ENCODE data around the gene SGCA. TPM values are rescaled to one million over a fixed set of nuclear protein-coding genes. Genes with fewer than 3 reads are reported as not detected.

The SGCA gene
- total RNA-seq, 2 donors from 2014 or later, result 0.89 to 5.5 TPM

GRCh38 chr17:50133028-50133768 lies 32.6 kb upstream of the SGCA start:
- peaks cover 16% of the 10 kb centered on the region for H3K27me3 ChIP-seq
- peaks cover 10% of the 10 kb centered on the region for H3K4me1 ChIP-seq
- intact Hi-C loops (cut with DNase I), result no loop called here
- no peak overlapping the region for H3K27ac ChIP-seq
- no peak overlapping the region for H3K4me3 ChIP-seq
- no peaks in the 10 kb centered on the region for H3K9me3 ChIP-seq
- H3K36me3 ChIP-seq, result peaks cover 6% of the 10 kb centered on the region
- no peak for DNase-seq
- no peak overlapping the region for H3K9ac ChIP-seq (ENCODE audit: low read depth in 2 of 2, low read length in 2 of 2)
- TF ChIP-seq, protein P1, sequence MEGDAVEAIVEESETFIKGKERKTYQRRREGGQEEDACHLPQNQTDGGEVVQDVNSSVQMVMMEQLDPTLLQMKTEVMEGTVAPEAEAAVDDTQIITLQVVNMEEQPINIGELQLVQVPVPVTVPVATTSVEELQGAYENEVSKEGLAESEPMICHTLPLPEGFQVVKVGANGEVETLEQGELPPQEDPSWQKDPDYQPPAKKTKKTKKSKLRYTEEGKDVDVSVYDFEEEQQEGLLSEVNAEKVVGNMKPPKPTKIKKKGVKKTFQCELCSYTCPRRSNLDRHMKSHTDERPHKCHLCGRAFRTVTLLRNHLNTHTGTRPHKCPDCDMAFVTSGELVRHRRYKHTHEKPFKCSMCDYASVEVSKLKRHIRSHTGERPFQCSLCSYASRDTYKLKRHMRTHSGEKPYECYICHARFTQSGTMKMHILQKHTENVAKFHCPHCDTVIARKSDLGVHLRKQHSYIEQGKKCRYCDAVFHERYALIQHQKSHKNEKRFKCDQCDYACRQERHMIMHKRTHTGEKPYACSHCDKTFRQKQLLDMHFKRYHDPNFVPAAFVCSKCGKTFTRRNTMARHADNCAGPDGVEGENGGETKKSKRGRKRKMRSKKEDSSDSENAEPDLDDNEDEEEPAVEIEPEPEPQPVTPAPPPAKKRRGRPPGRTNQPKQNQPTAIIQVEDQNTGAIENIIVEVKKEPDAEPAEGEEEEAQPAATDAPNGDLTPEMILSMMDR (IDR thresholded peaks at IDR 0.05), result no peak

DNA sequence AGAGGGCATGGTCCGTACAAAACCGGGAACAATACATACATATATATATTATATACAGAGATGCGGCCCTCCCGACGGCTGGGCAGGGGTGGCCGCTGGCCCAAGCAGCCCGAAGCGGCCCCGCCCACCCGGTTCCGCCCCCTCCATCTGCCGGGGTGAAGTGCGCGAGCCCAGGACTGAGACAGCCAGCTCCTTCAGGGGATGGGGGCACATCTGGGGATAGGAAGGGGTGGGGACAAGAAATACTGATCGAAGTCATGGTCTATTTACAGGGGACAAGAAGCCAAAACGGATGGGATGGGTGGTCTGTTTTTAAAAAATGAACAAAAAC lies 32.1 kb upstream of the SGCA start:
- H3K9ac ChIP-seq (ENCODE audit: low read depth in 2 of 2, low read length in 2 of 2), result no peak overlapping the region
- H3K4me1 ChIP-seq, result peaks cover 8% of the 10 kb centered on the region
- no peak for DNase-seq
- H3K4me3 ChIP-seq, result no peak overlapping the region
- H3K27me3 ChIP-seq, result peaks cover 13% of the 10 kb centered on the region
- H3K27ac ChIP-seq, result no peak overlapping the region
- peaks cover 8% of the 10 kb centered on the region for H3K36me3 ChIP-seq
- H3K9me3 ChIP-seq, result no peaks in the 10 kb centered on the region
- TF ChIP-seq, protein P1 (IDR thresholded peaks at IDR 0.05), result no peak
- intact Hi-C loops (cut with DNase I), result no loop called here

DNA sequence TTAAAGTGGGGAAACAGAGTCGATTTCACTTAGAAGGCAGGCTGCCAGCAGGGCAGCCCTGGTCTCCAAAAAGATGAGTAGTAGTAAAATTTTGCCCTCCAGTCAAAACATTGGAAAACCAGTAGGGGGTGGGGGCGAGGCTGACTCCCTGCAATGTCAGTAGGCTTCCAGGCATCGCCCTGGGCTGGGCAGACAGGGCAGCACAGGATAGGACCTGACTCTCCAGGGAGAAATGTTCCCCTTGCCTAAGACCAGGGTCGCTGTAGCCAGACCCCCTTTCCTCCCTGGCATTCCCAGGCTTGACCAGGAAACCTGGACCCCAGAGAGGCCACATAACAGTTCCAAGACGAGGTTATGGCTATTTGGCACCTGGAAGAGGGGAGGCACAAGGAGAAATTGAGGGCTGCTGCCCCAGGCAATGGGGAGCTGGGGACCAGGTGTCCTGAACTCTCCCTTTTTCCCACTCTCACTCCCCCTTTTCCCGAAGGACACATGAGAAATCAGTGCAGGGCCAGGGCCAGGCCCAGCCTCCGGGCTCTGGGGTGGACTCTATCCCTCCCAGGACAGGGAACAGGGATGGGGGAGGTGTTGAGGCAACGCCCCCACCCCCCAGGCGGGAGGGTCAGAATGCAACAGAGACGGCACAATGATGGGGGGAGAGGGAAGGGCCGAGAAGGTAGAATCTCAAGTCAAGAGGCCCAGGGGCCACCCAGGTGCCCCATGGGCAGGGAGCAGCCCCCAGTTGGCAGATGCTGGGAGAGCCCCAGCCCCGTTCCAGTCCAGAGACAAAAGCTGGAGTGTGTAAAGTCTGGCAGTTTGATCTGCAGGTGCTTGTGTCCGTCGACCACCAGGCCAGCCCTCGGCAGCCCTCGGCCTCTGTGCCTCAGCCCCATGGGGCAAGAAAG lies 31.3 kb upstream of the SGCA start:
- no peak overlapping the region for H3K9ac ChIP-seq (ENCODE audit: low read depth in 2 of 2, low read length in 2 of 2)
- peaks cover 14% of the 10 kb centered on the region for H3K36me3 ChIP-seq
- H3K27ac ChIP-seq, result no peak overlapping the region

GRCh38 chr17:50135316-50136095 lies 30.3 kb upstream of the SGCA start:
- Histone ChIP-seq H3K36me3 (peaks cover 14% of the 10 kb centered on the region), H3K9me3 (no peaks in the 10 kb centered on the region), H3K27me3 (no peaks in the 10 kb centered on the region), H3K4me1 (no peaks in the 10 kb centered on the region), H3K9ac (ENCODE audit: low read depth in 2 of 2, low read length in 2 of 2) (no peak overlapping the region), H3K4me3 (no peak overlapping the region), H3K27ac (no peak overlapping the region)
- DNase-seq, result no peak
- intact Hi-C loops (cut with DNase I), result no loop called here
- TF ChIP-seq, protein P1 (IDR thresholded peaks at IDR 0.05), result no peak

More for the DNA sequence above, 31.3 kb upstream of the SGCA start:
- peaks cover under 1% of the 10 kb centered on the region for H3K4me1 ChIP-seq
- intact Hi-C loops (cut with DNase I), result no loop called here
- DNase-seq, result no peak
- H3K27me3 ChIP-seq, result peaks cover 7% of the 10 kb centered on the region
- no peaks in the 10 kb centered on the region for H3K9me3 ChIP-seq
- TF ChIP-seq, protein P1 (IDR thresholded peaks at IDR 0.05), result no peak
- H3K4me3 ChIP-seq, result no peak overlapping the region

DNA sequence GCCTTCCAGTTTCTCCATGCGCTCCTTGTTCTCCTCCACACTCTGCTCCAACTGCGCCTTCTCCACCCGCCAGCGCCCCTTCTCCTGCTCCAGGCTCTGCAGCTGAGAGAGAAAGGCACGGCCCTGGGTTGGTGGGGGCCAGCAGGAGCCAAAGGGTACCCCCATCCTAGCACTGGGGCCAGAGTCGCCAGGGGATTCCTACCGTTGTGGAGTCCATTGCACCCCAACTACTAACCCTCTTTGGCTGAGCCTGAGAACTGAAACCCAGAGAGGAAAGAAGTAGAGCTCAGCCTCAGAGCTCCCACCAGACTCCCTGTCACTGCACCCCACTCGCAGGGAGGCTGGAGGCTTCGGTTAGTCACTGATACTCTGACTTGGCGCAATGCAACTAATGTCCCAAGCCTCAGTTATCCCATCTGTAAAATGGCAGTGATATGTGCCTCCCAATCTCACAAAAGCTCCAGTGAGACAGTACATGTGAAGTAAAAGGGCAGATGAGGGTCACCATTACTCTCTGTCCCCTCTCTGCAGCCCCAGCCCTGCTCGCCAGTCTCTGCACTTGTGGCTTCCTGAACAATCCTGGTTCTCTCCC lies 29.6 kb upstream of the SGCA start:
- no peak for DNase-seq
- peaks cover 14% of the 10 kb centered on the region for H3K36me3 ChIP-seq
- H3K4me1 ChIP-seq, result no peaks in the 10 kb centered on the region
- intact Hi-C loops (cut with DNase I), result no loop called here
- H3K27me3 ChIP-seq, result no peaks in the 10 kb centered on the region
- TF ChIP-seq, protein P1 (IDR thresholded peaks at IDR 0.05), result no peak
- no peak overlapping the region for H3K9ac ChIP-seq (ENCODE audit: low read depth in 2 of 2, low read length in 2 of 2)
- no peak overlapping the region for H3K27ac ChIP-seq
- no peak overlapping the region for H3K4me3 ChIP-seq
- H3K9me3 ChIP-seq, result no peaks in the 10 kb centered on the region

Measured in colonic mucosa (tissue), 4 donors.